ENCODE measurements around the gene RBM39. TPM values are rescaled to one million over a fixed set of nuclear protein-coding genes. Genes with fewer than 3 reads are reported as not detected.
A peak's percentile ranks its signal among the peaks of the same experiment; 100 is the strongest.

Gene RBM39
- total and polyA plus RNA-seq, 2 of the 13 experiments (the other 11 are each of a cell fraction or from before 2014, with no cell fraction given), result 788 to 920 TPM

DNA sequence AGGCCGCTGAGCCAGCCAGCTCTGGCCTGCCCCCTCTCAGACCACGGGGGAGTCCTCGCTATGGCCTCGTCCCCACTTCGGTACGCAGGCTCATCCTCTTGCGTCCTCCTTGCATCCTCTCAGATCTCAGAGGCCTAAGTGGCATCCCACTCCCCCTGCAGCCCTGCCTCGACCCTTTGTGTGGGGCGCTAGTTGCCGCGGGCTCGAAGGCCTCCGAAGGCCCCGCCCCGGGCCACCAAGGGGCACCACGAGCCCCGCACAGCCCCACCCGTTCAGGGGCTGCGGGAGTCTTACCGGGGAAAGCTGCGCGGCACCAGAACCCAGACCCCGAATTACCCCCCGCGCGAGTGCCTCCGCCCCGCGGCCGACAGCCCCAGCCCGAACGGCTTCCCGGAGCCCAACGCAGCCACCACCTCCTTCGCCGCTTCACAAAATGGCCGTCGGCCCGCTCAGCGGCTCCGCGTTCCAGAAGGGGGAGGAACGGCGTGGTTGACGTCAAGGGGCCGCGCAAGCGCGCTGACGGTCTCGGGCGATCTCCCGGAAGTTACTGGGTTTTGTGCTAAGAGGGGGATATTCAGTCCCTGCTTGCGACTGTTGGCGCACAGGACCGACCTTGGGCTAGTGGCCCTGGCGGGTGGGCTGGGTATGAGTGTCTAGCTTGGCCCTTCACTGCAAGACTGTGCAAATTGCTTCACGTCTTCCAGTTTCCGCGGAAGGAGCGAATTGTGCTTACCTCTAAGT is 77.4 kb downstream of the RBM39 start, which contains the start of the genes CPNE1 and RBM12 (continued):
- peak; percentile 91; the same call in 1 of the 3 replicates for TF ChIP-seq MXI1 (IDR thresholded peaks at IDR 0.05; ENCODE audit: borderline replicate concordance, low read depth, low read length)
- peak; percentile 99 for TF ChIP-seq SMAD1 (CRISPR knock-in tag; IDR thresholded peaks at IDR 0.05; ENCODE audit: borderline replicate concordance, low read depth)
- TF ChIP-seq ZNF878 (CRISPR knock-in tag; IDR thresholded peaks at IDR 0.05), result 0 out of 2 replicates have a peak, but pooled peaks have one; percentile 0
- no peak for TF ChIP-seq NR3C1 (CRISPR knock-in tag; IDR thresholded peaks at IDR 0.05)
- TF ChIP-seq ZNF263 (CRISPR knock-in tag; IDR thresholded peaks at IDR 0.05), result peak; percentile 64
- peak; percentile 94 for TF ChIP-seq ZNF44 (CRISPR knock-in tag; IDR thresholded peaks at IDR 0.05)
- TF ChIP-seq, protein P1, sequence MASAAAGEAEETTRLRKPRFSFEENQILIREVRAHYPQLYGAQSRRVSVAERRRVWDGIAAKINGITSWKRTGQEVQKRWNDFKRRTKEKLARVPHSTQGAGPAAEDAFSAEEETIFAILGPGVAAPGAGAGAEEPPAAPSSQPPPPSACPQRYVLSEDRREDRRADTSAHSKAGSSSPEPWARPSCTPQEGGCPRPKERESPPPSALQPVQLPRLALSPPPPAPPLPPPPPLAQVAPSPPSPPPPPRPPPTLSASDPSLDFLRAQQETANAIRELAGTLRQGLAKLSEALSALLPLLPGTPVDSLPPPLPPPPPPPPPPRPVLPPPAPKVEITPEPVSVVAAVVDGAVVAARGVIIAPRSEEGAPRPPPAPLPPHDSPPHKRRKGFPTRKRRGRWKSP (CRISPR knock-in tag; IDR thresholded peaks at IDR 0.05), result peak; percentile 94
- TF ChIP-seq TBL1XR1 (IDR thresholded peaks at IDR 0.05; ENCODE audit: borderline replicate concordance, low read length, partially characterized antibody), result peak; percentile 77
- TF ChIP-seq, protein P2, sequence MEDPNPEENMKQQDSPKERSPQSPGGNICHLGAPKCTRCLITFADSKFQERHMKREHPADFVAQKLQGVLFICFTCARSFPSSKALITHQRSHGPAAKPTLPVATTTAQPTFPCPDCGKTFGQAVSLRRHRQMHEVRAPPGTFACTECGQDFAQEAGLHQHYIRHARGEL (CRISPR knock-in tag; IDR thresholded peaks at IDR 0.05), result peak; percentile 90
- TF ChIP-seq TP53 (CRISPR knock-in tag; conservative IDR thresholded peaks at IDR 0.05), result peak; percentile 20; the same call in 1 of the 2 replicates
- TF ChIP-seq MYNN (CRISPR knock-in tag; IDR thresholded peaks at IDR 0.05; ENCODE audit: low read depth), result peak; percentile 71; the same call in 1 of the 2 replicates
- peak; percentile 16; the same call in 1 of the 2 replicates for TF ChIP-seq STAT5B (CRISPR knock-in tag; IDR thresholded peaks at IDR 0.05)
- TF ChIP-seq, protein P3, sequence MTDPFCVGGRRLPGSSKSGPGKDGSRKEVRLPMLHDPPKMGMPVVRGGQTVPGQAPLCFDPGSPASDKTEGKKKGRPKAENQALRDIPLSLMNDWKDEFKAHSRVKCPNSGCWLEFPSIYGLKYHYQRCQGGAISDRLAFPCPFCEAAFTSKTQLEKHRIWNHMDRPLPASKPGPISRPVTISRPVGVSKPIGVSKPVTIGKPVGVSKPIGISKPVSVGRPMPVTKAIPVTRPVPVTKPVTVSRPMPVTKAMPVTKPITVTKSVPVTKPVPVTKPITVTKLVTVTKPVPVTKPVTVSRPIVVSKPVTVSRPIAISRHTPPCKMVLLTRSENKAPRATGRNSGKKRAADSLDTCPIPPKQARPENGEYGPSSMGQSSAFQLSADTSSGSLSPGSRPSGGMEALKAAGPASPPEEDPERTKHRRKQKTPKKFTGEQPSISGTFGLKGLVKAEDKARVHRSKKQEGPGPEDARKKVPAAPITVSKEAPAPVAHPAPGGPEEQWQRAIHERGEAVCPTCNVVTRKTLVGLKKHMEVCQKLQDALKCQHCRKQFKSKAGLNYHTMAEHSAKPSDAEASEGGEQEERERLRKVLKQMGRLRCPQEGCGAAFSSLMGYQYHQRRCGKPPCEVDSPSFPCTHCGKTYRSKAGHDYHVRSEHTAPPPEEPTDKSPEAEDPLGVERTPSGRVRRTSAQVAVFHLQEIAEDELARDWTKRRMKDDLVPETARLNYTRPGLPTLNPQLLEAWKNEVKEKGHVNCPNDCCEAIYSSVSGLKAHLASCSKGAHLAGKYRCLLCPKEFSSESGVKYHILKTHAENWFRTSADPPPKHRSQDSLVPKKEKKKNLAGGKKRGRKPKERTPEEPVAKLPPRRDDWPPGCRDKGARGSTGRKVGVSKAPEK (CRISPR knock-in tag; IDR thresholded peaks at IDR 0.05; ENCODE audit: borderline replicate concordance), result no peak; the same call in 1 of the 2 replicates
- peak; percentile 100 for TF ChIP-seq DMAP1 (CRISPR knock-in tag; IDR thresholded peaks at IDR 0.05)
- TF ChIP-seq ZNF713 (CRISPR knock-in tag; IDR thresholded peaks at IDR 0.05), result peak; percentile 97; the same call in 1 of the 2 replicates
- TF ChIP-seq PPARG (CRISPR knock-in tag; conservative IDR thresholded peaks at IDR 0.05), result no peak
- peak; percentile 88 for TF ChIP-seq KLF13 (CRISPR knock-in tag; IDR thresholded peaks at IDR 0.05)
- TF ChIP-seq ZNF879 (CRISPR knock-in tag; IDR thresholded peaks at IDR 0.05), result 0 out of 2 replicates have a peak, but pooled peaks have one; percentile 55
- TF ChIP-seq, protein P4, sequence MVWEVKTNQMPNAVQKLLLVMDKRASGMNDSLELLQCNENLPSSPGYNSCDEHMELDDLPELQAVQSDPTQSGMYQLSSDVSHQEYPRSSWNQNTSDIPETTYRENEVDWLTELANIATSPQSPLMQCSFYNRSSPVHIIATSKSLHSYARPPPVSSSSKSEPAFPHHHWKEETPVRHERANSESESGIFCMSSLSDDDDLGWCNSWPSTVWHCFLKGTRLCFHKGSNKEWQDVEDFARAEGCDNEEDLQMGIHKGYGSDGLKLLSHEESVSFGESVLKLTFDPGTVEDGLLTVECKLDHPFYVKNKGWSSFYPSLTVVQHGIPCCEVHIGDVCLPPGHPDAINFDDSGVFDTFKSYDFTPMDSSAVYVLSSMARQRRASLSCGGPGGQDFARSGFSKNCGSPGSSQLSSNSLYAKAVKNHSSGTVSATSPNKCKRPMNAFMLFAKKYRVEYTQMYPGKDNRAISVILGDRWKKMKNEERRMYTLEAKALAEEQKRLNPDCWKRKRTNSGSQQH (CRISPR knock-in tag; IDR thresholded peaks at IDR 0.05; ENCODE audit: low read depth), result peak; percentile 79
- TF ChIP-seq ZNF775 (CRISPR knock-in tag; IDR thresholded peaks at IDR 0.05; ENCODE audit: borderline replicate concordance), result no peak
- peak; percentile 87 for TF ChIP-seq SNAPC2 (CRISPR knock-in tag; IDR thresholded peaks at IDR 0.05)
- peak; percentile 96; the same call in 1 of the 2 replicates for TF ChIP-seq ZNF564 (CRISPR knock-in tag; IDR thresholded peaks at IDR 0.05)
- TF ChIP-seq, protein P5, sequence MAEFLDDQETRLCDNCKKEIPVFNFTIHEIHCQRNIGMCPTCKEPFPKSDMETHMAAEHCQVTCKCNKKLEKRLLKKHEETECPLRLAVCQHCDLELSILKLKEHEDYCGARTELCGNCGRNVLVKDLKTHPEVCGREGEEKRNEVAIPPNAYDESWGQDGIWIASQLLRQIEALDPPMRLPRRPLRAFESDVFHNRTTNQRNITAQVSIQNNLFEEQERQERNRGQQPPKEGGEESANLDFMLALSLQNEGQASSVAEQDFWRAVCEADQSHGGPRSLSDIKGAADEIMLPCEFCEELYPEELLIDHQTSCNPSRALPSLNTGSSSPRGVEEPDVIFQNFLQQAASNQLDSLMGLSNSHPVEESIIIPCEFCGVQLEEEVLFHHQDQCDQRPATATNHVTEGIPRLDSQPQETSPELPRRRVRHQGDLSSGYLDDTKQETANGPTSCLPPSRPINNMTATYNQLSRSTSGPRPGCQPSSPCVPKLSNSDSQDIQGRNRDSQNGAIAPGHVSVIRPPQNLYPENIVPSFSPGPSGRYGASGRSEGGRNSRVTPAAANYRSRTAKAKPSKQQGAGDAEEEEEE (CRISPR knock-in tag; IDR thresholded peaks at IDR 0.05; ENCODE audit: borderline replicate concordance), result no peak; the same call in 1 of the 2 replicates
